ENCODE results near the gene RAB3GAP1.

DNA sequence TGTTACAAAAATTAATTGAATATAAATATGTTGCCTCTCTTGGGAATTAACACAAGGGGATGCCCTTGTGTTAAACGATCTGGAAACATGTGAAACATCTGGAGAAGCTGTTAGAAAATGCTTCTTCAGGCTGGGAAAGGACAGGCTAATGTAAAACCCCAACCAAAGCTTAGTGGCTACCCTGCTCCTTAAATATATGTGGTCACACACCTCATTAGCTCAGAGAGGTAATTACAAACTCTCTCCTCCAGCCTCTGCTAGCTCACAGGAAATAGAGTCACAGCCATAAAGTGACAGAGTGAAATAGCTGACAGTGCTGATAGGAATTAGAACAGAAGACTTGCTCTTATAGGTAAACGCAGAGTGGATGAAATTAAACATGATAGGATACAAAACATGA is 155.9 kb downstream of the RAB3GAP1 start:
- TF ChIP-seq TAF1 (IDR thresholded peaks at IDR 0.05; ENCODE audit: low read depth): no peak
- no peak for TF ChIP-seq RAD21 (conservative IDR thresholded peaks at IDR 0.05)
- TF ChIP-seq, protein P1, sequence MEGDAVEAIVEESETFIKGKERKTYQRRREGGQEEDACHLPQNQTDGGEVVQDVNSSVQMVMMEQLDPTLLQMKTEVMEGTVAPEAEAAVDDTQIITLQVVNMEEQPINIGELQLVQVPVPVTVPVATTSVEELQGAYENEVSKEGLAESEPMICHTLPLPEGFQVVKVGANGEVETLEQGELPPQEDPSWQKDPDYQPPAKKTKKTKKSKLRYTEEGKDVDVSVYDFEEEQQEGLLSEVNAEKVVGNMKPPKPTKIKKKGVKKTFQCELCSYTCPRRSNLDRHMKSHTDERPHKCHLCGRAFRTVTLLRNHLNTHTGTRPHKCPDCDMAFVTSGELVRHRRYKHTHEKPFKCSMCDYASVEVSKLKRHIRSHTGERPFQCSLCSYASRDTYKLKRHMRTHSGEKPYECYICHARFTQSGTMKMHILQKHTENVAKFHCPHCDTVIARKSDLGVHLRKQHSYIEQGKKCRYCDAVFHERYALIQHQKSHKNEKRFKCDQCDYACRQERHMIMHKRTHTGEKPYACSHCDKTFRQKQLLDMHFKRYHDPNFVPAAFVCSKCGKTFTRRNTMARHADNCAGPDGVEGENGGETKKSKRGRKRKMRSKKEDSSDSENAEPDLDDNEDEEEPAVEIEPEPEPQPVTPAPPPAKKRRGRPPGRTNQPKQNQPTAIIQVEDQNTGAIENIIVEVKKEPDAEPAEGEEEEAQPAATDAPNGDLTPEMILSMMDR (IDR thresholded peaks at IDR 0.05; ENCODE audit: poor library complexity, severe bottlenecking): no peak
- TF ChIP-seq EZH2 (IDR thresholded peaks at IDR 0.05; ENCODE audit: borderline replicate concordance, insufficient read depth, low read length, poor library complexity, severe bottlenecking): no peak

Data from neural cell (in vitro differentiated cells).